OCI-LY3 (cell line): Measurements from ENCODE around the gene SPDYE1.

Experiments
- H2AFZ ChIP-seq: fragments of 200-600, 300-600 bp; shearing (Covaris generic); 2 replicates; pipeline ENCODE4 v1.6.0; 2014; ENCODE audit warnings: antibody characterized with exemption, low read depth, low read length
- H3K27ac ChIP-seq: fragments of 200-600, 300-600 bp; sonication (generic); 2 replicates; pipeline ENCODE4 v1.5.1; 2014; ENCODE audit warnings: mild to moderate bottlenecking, low read length, moderate library complexity, mixed read lengths
- H3K27me3 ChIP-seq: fragments of 200-600, 300-600 bp; sonication (generic); 2 replicates; pipeline ENCODE4 v1.6.1; 2014; ENCODE audit warnings: low read depth, low read length, mixed read lengths
- H3K36me3 ChIP-seq: fragments of 200-600, 300-600 bp; sonication (generic); replicated peaks from 2 replicates; pipeline ENCODE3; 2014; ENCODE audit warnings: low read depth, low read length, mixed read lengths
- H3K4me1 ChIP-seq: fragments of 300-600, 200-600 bp; sonication (generic); 2 replicates; pipeline ENCODE4 v1.6.1; 2014; ENCODE audit warnings: low read length, mixed read lengths
- H3K4me2 ChIP-seq: fragments of 200-600, 300-600 bp; sonication (generic); 2 replicates; pipeline ENCODE4 v1.6.1; 2014; ENCODE audit warnings: low read length, mixed read lengths
- H3K4me3 ChIP-seq: fragments of 300-600, 200-600 bp; sonication (generic); 2 replicates; pipeline ENCODE4 v1.5.1; 2014; ENCODE audit warnings: antibody characterized with exemption, mild to moderate bottlenecking, low read length, moderate library complexity
- H3K79me2 ChIP-seq: fragments of 300-600, 200-600 bp; shearing (Covaris generic); 2 replicates; pipeline ENCODE4 v1.6.1; 2014; ENCODE audit warnings: mild to moderate bottlenecking, low read length, mixed read lengths
- H3K9ac ChIP-seq: fragments of 300-600, 200-600 bp; shearing (Covaris generic); 2 replicates; pipeline ENCODE4 v1.6.0; 2014; ENCODE audit warnings: mild to moderate bottlenecking, low read length, moderate library complexity
- H3K9me3 ChIP-seq: fragments of 200-600, 300-600 bp; shearing (Covaris generic); 2 replicates; pipeline ENCODE4 v1.6.1; 2014; ENCODE audit warnings: low read length, mixed read lengths; ENCODE audit not compliant: insufficient read depth
- H4K20me1 ChIP-seq: fragments of 200-600, 300-600 bp; sonication (generic); 2 replicates; pipeline ENCODE4 v1.6.1; 2016; ENCODE audit warnings: low read length, mixed read lengths; ENCODE audit not compliant: insufficient read depth
- EZH2phosphoT487 ChIP-seq: fragments of 200-600 bp; shearing (Covaris generic); IDR thresholded peaks from 2 replicates; pipeline ENCODE4 v1.6.1; 2018; ENCODE audit warnings: antibody characterized with exemption, mixed run types, low read depth
- TF ChIP-seq, protein P1 (sequence below): fragments of 200-600, 300-600 bp; sonication (generic); IDR thresholded peaks from 2 replicates; pipeline ENCODE4 v1.5.1; 2014; ENCODE audit warnings: antibody characterized with exemption, low read length, low read depth

The SPDYE1 gene

DNA sequence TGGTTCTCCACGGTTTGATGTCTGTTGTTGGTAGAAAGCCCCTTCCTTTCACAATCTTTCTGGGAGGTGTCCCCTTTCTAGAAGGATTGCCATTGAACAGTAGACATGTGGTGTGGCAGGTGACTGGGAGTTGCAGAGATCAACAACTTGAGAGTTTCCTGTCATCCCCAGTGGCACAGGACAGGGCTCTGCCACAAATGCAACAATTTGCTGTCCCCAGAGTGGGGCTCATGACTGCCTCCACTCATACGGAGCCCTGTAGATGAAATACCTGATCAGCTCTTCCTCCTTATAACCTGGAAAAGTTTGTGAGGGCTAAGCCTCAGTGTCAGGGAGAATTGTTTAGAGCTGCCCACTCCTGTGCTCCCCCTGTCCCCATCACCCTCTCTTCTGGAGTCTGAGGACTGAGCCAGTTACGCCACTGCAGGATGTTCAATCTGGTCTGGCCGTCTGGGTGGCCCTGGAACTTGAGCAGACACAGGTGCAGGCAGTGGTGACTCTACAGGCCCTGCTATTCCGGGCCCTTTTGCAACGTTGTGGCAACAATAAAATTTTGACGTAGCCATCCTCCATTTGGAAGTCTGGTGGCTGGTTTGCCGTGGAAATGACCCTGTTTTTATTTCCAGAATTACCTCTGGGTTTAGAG is 53.3 kb downstream of the SPDYE1 start:
- peaks cover 42% of the 10 kb centered on the region for H3K79me2 ChIP-seq
- H3K27me3 ChIP-seq = no peaks in the 10 kb centered on the region
- H3K9me3 ChIP-seq = no peaks in the 10 kb centered on the region
- H3K4me2 ChIP-seq = no peak overlapping the region
- H2AFZ ChIP-seq = no peak overlapping the region
- TF ChIP-seq, protein P1, sequence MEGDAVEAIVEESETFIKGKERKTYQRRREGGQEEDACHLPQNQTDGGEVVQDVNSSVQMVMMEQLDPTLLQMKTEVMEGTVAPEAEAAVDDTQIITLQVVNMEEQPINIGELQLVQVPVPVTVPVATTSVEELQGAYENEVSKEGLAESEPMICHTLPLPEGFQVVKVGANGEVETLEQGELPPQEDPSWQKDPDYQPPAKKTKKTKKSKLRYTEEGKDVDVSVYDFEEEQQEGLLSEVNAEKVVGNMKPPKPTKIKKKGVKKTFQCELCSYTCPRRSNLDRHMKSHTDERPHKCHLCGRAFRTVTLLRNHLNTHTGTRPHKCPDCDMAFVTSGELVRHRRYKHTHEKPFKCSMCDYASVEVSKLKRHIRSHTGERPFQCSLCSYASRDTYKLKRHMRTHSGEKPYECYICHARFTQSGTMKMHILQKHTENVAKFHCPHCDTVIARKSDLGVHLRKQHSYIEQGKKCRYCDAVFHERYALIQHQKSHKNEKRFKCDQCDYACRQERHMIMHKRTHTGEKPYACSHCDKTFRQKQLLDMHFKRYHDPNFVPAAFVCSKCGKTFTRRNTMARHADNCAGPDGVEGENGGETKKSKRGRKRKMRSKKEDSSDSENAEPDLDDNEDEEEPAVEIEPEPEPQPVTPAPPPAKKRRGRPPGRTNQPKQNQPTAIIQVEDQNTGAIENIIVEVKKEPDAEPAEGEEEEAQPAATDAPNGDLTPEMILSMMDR = no peak
- TF ChIP-seq EZH2phosphoT487 = no peak
- H3K4me1 ChIP-seq = peaks cover 16% of the 10 kb centered on the region
- H3K4me3 ChIP-seq = no peak overlapping the region
- H3K9ac ChIP-seq = no peak overlapping the region
- peaks cover 37% of the 10 kb centered on the region for H4K20me1 ChIP-seq
- no peak overlapping the region for H3K27ac ChIP-seq
- peaks cover 52% of the 10 kb centered on the region for H3K36me3 ChIP-seq

DNA sequence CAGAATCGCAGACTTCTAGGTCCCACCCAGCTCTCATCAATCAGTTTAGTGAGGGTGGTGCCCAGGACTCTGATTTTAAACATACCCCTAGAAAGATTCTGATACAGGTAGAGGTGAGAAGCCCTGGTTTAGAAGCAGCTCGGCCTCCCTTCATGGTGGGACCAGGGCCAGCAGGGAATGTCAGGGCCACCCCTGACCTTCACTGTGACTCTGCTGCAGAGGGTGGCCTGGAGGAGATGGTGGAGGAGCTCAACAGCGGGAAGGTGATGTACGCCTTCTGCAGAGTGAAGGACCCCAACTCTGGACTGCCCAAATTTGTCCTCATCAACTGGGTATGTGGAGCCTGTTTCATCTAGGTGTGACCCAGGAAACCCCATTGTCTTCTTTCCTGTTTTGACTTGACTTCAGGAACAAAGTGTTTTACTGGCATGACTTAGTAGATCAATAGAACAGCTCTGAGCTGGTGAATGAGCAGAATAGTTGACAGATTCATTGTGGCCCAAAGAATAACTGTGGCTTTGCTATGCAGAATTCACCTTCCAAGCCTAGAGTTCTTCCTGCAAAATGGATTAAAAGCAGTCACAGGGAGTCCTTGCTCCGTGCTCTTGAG is 54.0 kb downstream of the SPDYE1 start:
- H3K4me2 ChIP-seq = no peak overlapping the region
- H3K27me3 ChIP-seq = no peaks in the 10 kb centered on the region
- no peak overlapping the region for H3K9ac ChIP-seq
- peaks cover 36% of the 10 kb centered on the region for H4K20me1 ChIP-seq
- H2AFZ ChIP-seq = no peak overlapping the region
- H3K4me1 ChIP-seq = peaks cover 9% of the 10 kb centered on the region
- peaks cover 52% of the 10 kb centered on the region for H3K36me3 ChIP-seq
- no peaks in the 10 kb centered on the region for H3K9me3 ChIP-seq
- H3K79me2 ChIP-seq = peaks cover 36% of the 10 kb centered on the region
- no peak overlapping the region for H3K27ac ChIP-seq
- no peak overlapping the region for H3K4me3 ChIP-seq
- no peak for TF ChIP-seq EZH2phosphoT487
- TF ChIP-seq, protein P1 = no peak

DNA sequence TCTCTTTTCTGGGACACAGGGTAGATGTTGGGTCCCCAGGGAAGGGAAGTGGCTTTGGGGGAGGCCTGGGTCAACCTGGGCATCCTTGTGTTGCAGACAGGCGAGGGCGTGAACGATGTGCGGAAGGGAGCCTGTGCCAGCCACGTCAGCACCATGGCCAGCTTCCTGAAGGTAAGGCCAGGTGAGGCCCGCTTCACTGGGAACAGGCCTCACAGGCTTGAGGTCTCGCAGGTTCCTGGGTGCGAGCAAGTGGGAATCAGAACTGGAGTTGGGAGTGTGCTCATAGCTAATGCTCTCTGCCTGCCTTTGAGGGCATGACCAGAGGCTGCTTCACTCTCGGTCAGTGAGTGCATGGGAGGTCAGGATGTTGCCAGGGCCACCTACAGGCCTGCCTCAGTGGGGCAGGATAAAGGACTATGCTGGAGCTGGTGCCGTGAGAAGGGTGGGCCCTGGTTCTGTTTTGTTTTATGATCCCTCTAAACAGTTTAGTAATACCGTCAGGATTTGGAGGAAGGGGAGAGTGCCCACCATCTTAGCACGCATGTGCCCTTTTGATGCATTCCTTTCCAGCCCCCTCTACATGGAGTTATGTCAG is 55.2 kb downstream of the SPDYE1 start:
- H3K79me2 ChIP-seq = peaks cover 24% of the 10 kb centered on the region
- H4K20me1 ChIP-seq = peaks cover 35% of the 10 kb centered on the region
- no peaks in the 10 kb centered on the region for H3K9me3 ChIP-seq
- H3K4me2 ChIP-seq = no peak overlapping the region
- H3K9ac ChIP-seq = no peak overlapping the region
- H3K4me1 ChIP-seq = peaks cover 2% of the 10 kb centered on the region
- H3K27me3 ChIP-seq = no peaks in the 10 kb centered on the region
- H2AFZ ChIP-seq = no peak overlapping the region
- H3K4me3 ChIP-seq = no peak overlapping the region
- no peak overlapping the region for H3K27ac ChIP-seq
- H3K36me3 ChIP-seq = peaks cover 60% of the 10 kb centered on the region
- TF ChIP-seq, protein P1 = no peak
- TF ChIP-seq EZH2phosphoT487 = no peak

DNA sequence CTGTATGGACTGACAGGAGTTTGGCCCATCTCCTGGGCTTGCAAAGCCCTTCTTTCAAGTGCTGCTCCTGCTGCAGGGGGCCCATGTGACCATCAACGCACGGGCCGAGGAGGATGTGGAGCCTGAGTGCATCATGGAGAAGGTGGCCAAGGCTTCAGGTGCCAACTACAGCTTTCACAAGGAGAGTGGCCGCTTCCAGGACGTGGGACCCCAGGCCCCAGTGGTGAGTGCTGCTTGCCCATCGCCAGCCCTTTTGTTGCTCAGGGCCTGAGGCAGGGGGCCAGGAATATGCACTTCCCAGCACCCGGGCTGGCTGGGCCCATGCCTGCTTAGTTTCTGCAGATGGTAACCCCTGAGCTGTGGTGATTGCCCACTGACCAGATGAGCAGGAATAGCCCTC is 59.0 kb downstream of the SPDYE1 start:
- TF ChIP-seq, protein P1 = no peak
- TF ChIP-seq EZH2phosphoT487 = no peak
- Histone ChIP-seq H3K36me3 (peaks cover 67% of the 10 kb centered on the region), H2AFZ (no peak overlapping the region), H3K4me2 (no peak overlapping the region), H3K27ac (no peak overlapping the region), H3K4me1 (peaks cover 12% of the 10 kb centered on the region), H3K9ac (no peak overlapping the region), H3K4me3 (no peak overlapping the region), H3K27me3 (no peaks in the 10 kb centered on the region), H3K9me3 (no peaks in the 10 kb centered on the region), H4K20me1 (peaks cover 13% of the 10 kb centered on the region), H3K79me2 (0 out of 2 replicates have a peak, but pooled peaks cover 3% of the 10 kb centered on the region)
